ENCODE data around the gene CREBRF.
"Not testable (repeated sequence)": the region's sequence is repeated elsewhere in the genome, so short reads cannot be mapped to it uniquely, and the experiment has no call there.

The CREBRF gene

DNA sequence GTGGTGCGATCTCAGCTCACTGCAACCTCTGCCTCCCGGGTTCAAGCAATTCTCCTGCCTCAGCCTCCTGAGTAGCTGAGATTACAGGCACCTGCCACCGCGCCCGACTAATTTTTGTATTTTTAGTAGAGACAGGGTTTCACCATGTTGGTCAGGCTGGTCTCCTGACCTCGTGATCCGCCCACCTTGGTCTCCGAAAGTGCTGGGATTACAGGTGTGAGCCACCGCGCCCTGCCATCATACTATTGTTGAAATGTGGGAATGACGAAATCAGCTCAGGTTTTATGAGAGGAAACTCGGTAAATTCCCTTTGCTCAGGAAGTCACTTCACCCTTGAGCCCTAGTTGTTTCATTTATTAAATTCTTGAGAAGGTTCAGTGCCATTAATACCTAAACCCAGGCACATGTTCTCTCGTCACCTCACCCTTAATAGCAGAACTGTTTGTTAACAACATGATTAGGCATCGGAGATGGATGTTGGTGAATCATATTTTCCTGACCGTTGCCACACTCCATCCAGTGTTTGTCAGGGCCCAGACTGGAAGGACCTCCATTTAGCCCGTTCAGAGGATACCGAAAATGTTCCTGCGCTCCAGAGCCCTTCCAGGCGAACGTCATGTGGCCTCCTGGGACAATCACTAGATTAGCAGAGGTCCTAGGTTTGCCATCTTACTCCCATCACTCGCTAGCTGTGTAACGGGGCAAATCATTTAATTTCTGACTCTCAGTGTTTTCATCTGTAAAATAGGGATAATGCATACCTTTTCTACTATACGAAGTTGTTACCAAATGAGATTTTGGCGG is 20.0 kb upstream of the CREBRF start:
- peak; percentile 16 for DNase-seq

GRCh38 chr5:173039188-173039587 is 17.0 kb upstream of the CREBRF start:
- no peak for DNase-seq

- no peak for DNase-seq
Observed at GRCh38 chr5:173039964-173040363, 16.2 kb upstream of the CREBRF start.

DNA sequence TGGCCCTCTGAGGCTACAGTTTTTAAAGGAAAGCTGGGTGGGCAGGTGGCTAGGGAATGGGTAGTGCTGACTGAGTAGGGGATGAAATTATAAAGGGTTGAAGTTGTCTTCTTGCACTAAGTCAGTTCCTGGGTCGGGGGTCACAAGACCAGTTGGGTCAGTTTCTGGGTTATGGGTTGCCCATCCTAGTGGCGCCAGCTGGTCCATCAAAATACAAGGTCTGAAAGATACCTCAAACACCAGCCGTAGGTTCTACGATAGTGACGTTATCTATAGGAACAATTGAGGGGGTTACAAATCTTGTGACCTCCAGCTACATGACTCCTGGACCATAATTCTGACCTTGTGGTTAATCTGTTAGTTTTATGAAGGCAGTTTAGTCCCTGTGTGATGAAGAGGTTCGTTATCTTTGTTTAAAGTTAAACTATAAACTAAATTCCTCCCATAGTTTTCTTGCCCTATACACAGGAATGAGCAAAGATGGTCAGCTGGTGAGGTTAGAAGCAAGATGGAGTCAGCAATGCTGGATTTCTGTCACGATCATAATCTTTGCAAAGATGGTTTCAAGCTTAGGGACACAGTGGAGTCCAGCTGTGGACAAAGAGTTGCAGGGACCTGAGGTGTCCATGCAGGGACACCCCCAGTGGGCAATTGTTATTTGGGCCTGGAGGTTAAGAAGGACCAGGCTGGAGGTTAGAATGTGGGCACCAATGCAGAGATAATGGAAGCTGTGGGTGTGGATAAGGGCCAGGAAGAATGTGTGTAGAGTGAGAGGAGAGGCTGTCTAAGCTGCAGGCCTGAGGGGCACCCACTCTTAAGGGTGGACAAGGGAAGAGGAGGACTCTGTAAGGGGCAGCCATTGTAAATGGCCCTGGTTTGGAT is 14.0 kb upstream of the CREBRF start:
- no peak for DNase-seq

GRCh38 chr5:173042763-173043107 is 13.4 kb upstream of the CREBRF start:
- DNase-seq, result no peak

- DNase-seq, result no peak
Observed at GRCh38 chr5:173045474-173045873, 10.7 kb upstream of the CREBRF start.

- DNase-seq, result not testable (repeated sequence)
Observed at GRCh38 chr5:173047096-173047837, 8.9 kb upstream of the CREBRF start.

DNA sequence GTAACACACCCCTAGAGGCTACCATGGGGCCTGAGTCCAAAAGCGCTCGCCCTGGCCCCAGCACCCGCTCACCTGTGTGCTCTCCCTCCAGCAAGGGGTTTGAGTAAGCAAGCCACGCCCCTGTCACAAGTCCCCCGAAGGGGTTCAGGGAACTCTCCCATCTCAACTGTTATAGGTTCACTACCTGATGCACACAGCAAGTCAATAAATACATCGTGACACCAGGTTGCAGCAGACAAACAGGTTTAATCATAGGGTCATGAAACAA is 8.4 kb upstream of the CREBRF start:
- no peak for DNase-seq

DNA sequence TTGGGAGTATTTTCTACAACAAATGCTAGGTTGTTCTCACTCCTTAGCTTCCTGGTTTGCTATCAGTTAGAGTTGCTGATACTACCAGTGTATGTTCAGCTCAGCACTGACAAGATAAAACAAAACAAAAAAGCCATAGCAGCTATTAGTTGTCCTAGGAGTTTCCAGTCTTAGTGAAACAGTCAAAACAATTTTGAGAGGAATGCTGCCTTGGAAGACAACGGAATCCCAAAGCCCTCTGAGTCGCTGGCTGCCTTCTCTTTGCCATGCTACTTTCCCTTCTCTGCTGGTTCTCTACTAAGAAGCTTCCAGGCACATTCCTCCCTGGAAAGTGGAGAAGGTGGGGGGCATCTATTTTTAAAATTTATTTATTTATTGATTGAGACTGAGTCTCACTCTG is 5.4 kb upstream of the CREBRF start:
- DNase-seq, result no peak

GRCh38 chr5:173051746-173052145 is 4.4 kb upstream of the CREBRF start:
- no peak for DNase-seq

DNA sequence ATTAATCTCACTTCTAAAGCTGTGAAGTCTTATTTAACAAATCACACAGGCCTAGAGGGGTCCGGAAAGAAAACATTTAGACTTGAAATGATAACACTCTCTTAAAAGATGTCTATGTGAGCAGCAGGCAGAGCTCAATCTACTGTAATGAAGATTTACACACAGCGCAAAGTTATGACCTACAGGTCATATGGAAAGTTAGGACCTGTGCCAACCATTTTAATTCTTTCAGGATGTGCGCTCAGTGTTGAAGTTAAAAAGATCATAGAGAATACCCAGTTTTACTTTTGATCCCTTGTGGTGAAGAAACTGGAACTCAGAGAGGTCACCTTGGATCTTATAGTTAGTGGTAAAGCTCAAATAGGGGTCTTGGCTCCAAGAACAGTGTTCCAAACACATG is 3.1 kb upstream of the CREBRF start:
- DNase-seq, result no peak

DNA sequence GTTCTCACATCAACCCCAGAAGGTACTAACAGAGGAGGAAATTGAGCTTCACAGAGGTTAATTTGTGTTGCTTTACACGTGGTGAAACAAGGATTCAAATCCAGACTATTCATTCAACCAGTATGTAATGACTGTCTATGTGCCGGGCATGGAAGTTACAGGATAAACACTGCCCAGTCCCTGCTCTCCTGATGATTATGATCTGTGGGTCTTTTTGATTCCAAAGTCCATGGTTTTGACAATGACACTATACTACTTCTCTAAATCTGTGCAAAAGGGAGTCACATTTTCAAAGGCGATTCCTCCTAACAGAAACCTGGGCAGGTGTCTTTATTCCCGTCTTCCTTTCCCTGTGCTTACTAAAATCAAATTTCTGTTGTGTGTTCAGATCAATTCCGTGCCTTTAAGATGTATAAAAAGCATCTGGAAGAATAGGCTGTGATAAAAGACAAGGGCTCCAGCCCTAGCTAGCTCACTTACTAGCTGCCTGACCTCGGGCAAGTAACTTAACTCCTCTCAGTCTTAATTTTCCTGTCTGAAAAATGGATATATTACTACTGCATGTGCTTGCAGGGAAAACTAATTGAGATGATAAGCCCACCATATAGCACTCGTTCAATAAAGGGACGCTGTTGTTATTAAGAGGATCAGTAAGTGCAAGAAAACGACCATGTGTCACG is 970 bp upstream of the CREBRF start:
- no peak for DNase-seq

DNA sequence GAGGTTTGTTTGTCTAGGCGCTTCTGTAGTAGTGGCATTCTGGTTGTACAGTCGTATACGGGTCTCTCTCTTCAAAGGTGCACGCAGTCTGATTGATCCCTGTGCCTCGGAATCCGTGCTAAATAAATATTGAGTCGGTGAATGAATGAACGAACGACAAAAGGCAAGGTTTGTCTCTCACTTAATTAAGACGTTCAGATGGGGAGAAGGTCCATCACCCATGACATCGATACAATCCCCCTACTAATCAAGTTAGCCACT is 500 bp upstream of the CREBRF start:
- no peak for DNase-seq

DNA sequence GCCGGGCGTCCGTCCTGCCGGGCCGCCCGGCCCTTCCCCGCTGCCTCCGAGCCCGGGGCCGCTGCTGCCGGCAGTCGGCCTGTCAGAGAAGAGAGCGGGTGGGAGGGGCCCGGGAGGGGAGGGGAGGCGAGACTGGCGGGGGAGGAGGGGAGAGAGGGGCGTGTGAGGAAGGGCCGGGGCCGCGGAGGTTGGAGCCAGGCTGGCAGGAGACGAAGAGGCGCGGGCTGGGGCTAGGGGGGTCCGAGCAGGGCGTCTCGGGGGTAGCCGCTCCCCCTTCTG is 570 bp downstream of the CREBRF start:
- DNase-seq, result no peak

GRCh38 chr5:173057062-173057924 is 1.1 kb downstream of the CREBRF start:
- peak; percentile 98 for DNase-seq

GRCh38 chr5:173062141-173062540 is 6.0 kb downstream of the CREBRF start:
- DNase-seq, result no peak

DNA sequence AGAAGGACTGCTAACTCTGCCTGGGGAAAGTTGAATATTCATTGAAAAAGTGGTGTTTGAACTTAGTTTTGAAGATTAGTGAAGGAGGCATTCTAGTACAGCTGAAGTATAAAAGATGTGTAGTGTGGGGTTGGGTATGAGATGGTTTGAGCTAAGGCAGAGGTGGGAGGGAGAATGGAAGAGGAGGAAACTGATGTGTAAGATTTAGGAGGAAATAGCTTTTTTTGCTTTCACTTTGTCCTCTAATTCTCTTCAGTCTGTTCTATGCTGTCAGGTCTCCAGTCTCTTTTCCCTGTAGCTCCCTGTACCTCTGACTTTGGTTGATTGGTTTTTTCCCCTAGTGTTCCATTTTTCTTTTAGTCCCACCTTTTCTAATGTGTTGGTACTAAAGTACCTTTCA is 9.0 kb downstream of the CREBRF start:
- DNase-seq, result peak; percentile 4

GRCh38 chr5:173069671-173070070 is 13.5 kb downstream of the CREBRF start:
- DNase-seq, result no peak

GRCh38 chr5:173075137-173075843 is 19.1 kb downstream of the CREBRF start:
- DNase-seq, result no peak

GRCh38 chr5:173075970-173076369 is 19.8 kb downstream of the CREBRF start:
- DNase-seq, result no peak

- not testable (repeated sequence) for DNase-seq
Observed at GRCh38 chr5:173076471-173076870, 20.3 kb downstream of the CREBRF start.

DNA sequence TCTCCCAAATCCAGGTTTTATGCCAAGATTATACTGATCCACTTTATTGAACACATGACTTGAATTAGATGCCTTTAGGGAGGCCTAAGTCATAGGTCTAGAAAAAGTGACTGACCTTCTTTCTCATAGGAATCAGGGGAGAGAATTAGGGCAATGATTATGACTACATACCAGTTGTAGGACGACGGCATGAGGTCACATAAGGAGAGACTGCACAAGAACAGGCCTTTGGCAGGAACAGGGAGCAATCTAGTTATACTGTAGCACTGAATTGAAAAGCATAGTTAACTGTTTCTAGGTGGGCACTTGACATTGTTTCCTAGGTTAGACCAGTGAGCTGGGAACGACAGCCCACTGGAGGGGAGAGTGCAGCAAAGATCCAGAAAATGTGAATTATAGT is 22.7 kb downstream of the CREBRF start:
- no peak for DNase-seq
